Endothelial cell of umbilical vein (primary cell): ENCODE results near the gene HIVEP1.

Source experiments
- CTCF ChIP-seq, 2 donors: IDR thresholded peaks; 1 replicate in 1 of 2; 2 replicates in 1 of 2; pipeline ENCODE4 v1.5.1; 2011; ENCODE audit warnings: low read length in 2 of 2, mild to moderate bottlenecking in 2 of 2, moderate library complexity in 2 of 2, control low read depth in 1 of 2, inconsistent platforms in 1 of 2, low read depth in 1 of 2; ENCODE audit not compliant: insufficient read depth in 1 of 2; ENCODE audit errors: extremely low read depth in 1 of 2
- EZH2 ChIP-seq: IDR thresholded peaks from 2 replicates; pipeline ENCODE4 v1.6.1; 2012; ENCODE audit warnings: borderline replicate concordance, low read depth, mild to moderate bottlenecking, moderate library complexity, low read length, inconsistent platforms; ENCODE audit not compliant: severe bottlenecking
- FOS ChIP-seq: IDR thresholded peaks from 2 replicates; pipeline ENCODE4 v1.6.1; 2011; ENCODE audit warnings: mild to moderate bottlenecking, low read length, moderate library complexity, borderline replicate concordance; ENCODE audit not compliant: insufficient read depth
- JUN ChIP-seq: IDR thresholded peaks from 2 replicates; pipeline ENCODE4 v1.6.1; 2011; ENCODE audit warnings: borderline replicate concordance, low read depth; ENCODE audit not compliant: insufficient read length, insufficient read depth
- MAX ChIP-seq: IDR thresholded peaks from 2 replicates; pipeline ENCODE4 v1.6.1; 2011; ENCODE audit not compliant: insufficient read depth, insufficient read length
- MYC ChIP-seq: IDR thresholded peaks from one replicate; pipeline ENCODE4 v1.6.1; 2011; ENCODE audit warnings: mild to moderate bottlenecking, low read depth, low read length
- POLR2A ChIP-seq: IDR thresholded peaks from 2 replicates; pipeline ENCODE4 v1.6.1; 2012; ENCODE audit warnings: low read depth, mild to moderate bottlenecking, control low read depth, low read length
- POLR2AphosphoS5 ChIP-seq: IDR thresholded peaks from 2 replicates; pipeline ENCODE4 v1.6.1; 2012; ENCODE audit warnings: low read depth, mild to moderate bottlenecking, control low read depth, low read length, moderate library complexity; ENCODE audit not compliant: insufficient read depth

GRCh38 chr6:12078014-12078413 is 65.9 kb downstream of the HIVEP1 start:
- TF ChIP-seq POLR2A = no peak
- TF ChIP-seq CTCF (IDR thresholded peaks at IDR 0.05; ENCODE audit: extremely low read depth in 1 of 2, insufficient read depth in 1 of 2, low read depth in 1 of 2, low read length in 2 of 2) = no peak
- TF ChIP-seq POLR2AphosphoS5 = no peak
- TF ChIP-seq EZH2 = no peak
- no peak for TF ChIP-seq MAX
- TF ChIP-seq MYC = no peak
- no peak for TF ChIP-seq JUN
- no peak for TF ChIP-seq FOS
